SW 1271 (cell line): ENCODE data around the gene METTL14.

Source experiments
- DNase-seq, 2 experiments: peaks; one replicate each; lab custom pipeline; 2025; lab: John Stamatoyannopoulos, UW

The METTL14 gene

DNA sequence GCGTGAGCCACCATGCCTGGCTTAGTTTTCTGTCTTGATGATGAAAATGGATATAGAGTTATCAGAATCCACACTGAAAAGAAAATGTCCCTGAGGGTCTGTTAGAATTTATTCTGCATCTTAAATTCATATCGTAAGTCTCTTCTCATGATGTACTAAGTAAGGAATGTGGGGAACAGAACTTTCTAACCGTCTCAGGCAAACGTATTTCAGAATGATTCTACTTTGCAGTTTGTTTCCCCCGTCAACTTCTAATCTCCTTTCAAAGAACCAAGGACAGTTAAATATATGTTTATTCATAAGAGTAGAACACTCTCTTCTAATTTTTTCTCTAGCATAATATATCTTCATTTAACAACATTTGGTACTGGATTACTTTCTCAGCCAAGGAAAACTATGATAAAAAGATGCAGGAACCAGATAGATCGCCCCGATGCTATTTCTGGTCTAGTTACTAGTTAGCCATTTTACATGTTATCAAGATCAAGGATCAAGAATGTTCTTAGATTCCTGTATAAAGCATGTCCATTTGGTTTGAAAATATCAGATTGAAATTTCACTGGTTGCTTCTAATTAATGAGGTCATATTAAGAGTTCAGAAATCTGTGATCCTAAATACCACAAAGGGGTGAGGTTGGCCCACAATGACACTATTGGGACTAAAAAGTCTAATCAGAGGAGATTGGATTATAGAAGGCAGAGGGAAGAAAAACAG, 49.5 kb downstream of the METTL14 start:
- no peak for DNase-seq

- DNase-seq = no peak
Observed at GRCh38 chr4:118736900-118737299, 51.7 kb downstream of the METTL14 start.

- DNase-seq = no peak
Observed at GRCh38 chr4:118738090-118738489, 52.9 kb downstream of the METTL14 start.

DNA sequence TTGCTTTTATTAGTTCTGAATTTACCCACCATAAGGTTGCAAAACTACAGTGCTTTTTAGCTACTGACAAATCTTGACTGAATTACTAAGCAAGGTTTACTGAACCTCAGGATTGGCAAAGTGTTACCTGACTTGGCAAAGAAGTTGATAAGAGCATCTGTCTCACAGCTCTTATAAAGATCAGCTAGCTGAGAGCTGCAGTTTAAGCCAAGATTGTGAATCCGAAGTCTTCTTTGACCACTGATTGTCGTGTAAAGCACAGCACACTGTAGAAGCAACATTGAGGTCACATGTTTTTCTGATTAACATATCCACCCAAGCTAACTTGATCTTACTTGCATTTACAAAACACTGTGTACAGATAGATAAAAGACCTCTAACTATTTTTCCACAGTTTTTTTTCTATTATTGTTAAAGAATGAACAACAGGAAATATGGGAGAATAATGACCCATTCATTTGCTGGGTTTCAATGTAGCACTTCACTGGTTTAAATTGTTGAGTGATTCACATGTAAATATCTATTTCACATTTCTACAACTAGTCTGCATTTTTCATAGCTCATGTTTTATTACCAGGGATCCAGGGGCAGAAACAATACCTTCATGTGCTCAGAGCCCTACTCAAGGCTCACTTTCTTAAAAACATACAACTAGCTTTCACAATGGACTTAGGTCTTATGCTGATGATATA, 54.0 kb downstream of the METTL14 start:
- DNase-seq = no peak

GRCh38 chr4:118740869-118741268, 55.7 kb downstream of the METTL14 start:
- peak in 1 of 2 experiments; percentile 24 for DNase-seq

GRCh38 chr4:118741301-118741855, 56.2 kb downstream of the METTL14 start:
- DNase-seq = no peak

DNA sequence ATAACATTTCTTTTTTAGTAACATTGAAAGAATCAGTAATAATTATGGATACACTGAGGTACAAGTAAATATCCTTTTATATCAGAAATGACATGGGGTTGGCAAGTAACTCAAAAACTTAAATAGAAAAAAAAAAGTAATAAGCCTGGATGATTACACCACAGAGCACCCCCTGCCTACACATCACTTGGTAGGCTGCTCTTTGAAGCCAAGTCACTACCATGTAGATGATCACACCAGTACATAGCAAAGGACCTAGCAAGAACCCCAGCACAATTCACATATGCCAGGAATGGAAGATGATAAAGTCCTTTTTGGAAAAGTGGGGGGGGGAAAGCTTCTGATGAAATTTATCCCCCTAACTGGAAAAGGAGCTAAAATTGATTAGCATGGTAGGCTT, 56.9 kb downstream of the METTL14 start:
- DNase-seq = no peak

- DNase-seq = no peak
Observed at GRCh38 chr4:118743867-118744266, 58.7 kb downstream of the METTL14 start.

GRCh38 chr4:118745357-118745756, 60.2 kb downstream of the METTL14 start:
- no peak for DNase-seq

DNA sequence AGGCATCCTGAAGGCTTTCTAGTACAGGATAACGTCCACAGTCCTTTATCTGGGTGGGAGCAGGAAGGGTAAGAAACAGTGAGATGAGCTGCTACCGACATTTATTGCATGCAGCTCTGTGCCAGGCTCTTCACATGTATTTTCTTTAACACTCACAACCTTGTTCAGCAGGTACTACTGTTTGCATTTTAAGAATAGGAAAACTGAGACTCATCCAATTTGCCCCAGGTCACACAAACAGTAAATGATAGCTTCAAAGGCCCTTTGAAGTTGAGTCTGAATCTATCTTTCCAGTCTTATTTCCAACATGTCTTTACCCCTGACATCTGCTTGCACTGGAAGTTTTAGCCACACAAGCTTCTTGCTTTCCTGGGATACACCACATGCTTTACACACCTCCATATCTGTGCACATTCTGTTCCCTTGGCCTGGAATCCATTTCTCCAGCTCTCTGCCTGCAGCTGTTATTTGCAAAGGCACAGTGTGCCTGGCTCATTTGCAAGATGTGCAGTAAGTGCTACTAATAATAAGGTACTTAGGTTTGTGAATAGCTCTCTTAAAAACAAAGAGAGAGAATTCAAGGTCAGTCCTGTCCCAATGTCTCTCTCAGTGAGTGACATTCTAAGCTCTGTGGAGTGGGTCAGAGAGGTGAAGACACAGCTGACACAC, 61.2 kb downstream of the METTL14 start:
- no peak for DNase-seq

GRCh38 chr4:118749347-118749988, 64.3 kb downstream of the METTL14 start:
- no peak for DNase-seq

DNA sequence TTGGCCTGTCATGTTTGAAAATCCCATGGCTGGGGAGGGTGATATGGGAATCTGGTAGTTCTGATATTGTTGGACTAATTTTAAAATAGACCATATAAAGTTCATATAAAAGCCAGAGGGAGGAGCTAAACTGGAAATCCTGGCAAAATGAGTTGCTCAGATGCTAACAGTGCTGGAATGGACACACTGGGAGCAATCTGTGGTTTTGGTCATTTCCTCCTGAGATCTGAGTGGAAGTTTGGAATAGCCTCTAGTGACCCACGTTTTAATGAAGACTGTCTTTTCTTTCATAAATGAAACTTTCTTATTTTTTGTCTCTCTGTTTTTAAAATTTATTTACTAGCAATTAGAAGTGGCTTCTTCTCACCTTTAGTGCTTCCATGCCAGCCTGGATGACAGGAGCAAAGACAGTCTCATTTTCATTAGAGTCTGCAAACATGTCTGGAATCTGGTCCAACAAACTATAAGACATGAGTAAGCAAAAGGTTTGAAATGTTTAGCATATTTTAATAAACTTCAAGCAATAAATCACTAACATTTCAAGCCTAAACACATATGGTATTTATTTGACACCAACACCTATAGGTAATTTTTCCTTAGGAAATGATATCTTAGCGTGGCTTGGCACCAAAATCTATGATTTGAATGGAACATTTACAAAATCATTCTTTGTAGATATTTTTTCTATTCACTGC, 66.6 kb downstream of the METTL14 start:
- DNase-seq = no peak

DNA sequence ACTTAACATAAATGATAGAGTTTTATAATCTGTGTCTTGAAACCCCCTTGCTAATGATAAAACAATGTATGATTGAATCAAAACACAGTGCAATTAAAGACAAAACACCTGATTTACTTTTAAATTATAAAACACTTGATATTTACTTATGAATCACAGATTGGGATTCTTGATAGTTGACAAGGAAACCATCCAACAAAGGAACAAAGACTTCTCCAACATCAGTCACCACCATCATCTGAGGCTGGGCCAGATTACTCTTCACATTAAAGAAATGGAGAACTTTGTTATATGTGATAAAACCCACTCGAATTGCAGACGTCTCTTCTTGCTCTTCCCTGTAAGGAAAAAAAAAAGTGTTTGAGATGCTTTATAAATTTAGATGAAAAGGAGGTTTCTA, 67.4 kb downstream of the METTL14 start:
- DNase-seq = no peak

GRCh38 chr4:118753096-118753495, 67.9 kb downstream of the METTL14 start:
- no peak for DNase-seq

- no peak for DNase-seq
Observed at GRCh38 chr4:118753685-118754084, 68.5 kb downstream of the METTL14 start.

DNA sequence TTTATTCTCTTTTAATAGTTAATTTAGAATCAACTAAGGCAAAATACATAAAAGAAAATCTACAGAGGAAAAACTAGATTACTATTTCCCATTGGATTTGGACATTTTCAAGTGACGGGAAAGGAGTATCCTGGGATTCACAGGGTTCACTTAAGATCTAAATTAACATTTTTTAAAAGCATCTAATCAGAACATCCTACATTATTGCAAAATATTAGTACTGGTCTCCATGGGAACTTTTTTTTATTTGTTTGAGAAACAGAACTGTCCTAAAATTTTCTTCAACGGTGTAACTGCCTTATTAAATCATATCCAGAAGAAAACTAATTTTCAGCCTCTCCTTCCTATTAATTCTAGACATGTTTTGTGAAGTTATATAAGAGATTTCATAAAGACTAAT, 69.7 kb downstream of the METTL14 start:
- DNase-seq = no peak

GRCh38 chr4:118755438-118756226, 70.4 kb downstream of the METTL14 start:
- DNase-seq = no peak

DNA sequence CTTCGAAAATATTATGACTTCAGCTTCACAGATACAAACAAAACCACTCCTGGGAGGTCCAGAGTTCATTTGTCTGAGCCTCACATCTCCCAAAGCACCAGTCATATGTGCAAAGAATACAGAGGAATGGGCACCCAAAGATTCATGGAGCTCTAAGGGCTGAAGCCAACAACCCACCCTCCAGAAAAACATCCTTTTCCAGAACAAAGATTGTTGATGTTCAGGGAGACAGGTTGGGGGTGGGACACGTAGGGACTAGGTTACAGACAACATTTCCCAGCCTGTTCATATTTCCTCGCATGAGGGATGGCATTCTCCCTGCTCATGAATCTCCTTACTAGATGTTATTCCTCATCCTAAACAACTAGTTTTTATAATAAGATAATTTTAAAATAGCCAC, 71.2 kb downstream of the METTL14 start:
- no peak for DNase-seq

DNA sequence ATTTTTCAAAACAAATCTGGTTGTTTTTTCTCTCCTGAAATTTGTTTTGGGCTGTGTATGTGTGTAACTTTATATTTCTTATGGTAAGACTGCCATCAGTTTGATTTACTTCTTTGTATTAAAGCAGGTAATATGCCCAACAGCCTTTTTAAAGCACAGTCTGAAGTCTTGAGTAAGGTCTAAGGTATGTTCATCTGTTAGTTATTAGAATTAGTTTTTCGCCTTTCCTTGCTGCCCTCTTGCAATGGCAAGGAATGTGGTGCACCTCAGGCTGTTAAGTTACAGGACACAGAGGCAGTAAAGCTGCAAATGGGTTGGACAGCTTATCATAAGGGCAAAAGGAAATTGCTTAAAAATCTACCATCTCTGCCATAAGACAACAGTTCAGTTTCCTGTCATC, 71.8 kb downstream of the METTL14 start:
- no peak for DNase-seq

DNA sequence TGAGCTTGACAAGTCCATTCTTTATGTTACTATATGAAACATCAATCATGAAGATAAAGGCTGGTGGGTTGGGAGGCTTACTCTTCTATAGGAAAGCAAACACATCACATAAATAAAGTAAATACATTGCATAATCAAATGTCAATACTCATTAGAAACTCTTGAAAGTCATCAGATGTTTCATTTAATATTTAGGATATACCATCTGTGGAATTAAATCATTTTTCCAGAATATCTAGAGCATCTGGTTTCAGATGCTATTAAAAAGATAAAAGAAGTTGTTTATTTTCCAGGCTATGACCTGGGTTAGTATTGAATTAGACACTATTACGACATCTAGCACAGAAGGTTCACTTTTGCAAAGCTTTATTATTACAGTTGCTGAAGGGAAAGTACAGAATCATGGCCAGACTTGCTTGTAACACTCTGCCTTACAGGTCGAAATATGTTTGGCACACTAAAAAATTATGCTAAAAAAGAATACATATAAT, 72.6 kb downstream of the METTL14 start:
- DNase-seq = no peak

DNA sequence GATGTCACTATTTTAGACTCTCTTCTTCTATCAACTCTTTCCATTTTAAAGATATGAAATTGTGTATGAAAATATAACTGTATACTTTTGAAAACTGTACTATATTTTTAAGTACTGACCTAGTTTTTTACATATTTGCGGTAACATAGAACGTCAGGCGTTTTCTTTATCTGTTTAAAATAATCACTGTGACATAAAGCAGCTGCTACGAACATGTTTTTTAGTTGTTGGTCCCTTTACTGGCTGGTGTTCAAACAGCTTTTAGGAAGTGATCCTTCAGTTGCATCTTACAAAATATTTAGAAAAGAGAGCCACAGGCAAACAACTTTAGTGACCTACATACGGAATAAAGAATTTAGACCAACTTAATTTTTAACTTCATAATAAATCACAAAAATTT, 73.1 kb downstream of the METTL14 start:
- DNase-seq = no peak
